OCI-M2 (cell line): ENCODE data around the gene NTMT1.
A peak's percentile ranks its signal among the peaks of the same experiment; 100 is the strongest.
"Not testable (repeated sequence)": the region's sequence is repeated elsewhere in the genome, so short reads cannot be mapped to it uniquely, and the experiment has no call there.

ENCODE experiments used
- DNase-seq: peaks from one replicate; lab custom pipeline; 2025; ENCODE audit not compliant: unreplicated experiment; lab: John Stamatoyannopoulos, UW

The NTMT1 gene

GRCh38 chr9:129635099-129636065 is 9.4 kb downstream of the NTMT1 start:
- DNase-seq: no peak

- not testable (repeated sequence) for DNase-seq
These were observed 10.4 kb downstream of the NTMT1 start for GRCh38 chr9:129636343-129636742.

GRCh38 chr9:129637102-129637501 is 11.1 kb downstream of the NTMT1 start:
- DNase-seq: no peak

GRCh38 chr9:129637673-129638439 is 11.9 kb downstream of the NTMT1 start:
- no peak for DNase-seq

GRCh38 chr9:129639034-129639630 is 13.2 kb downstream of the NTMT1 start:
- no peak for DNase-seq

- no peak for DNase-seq
These were observed 13.8 kb downstream of the NTMT1 start for GRCh38 chr9:129639756-129640085.

- DNase-seq: no peak
These were observed 14.3 kb downstream of the NTMT1 start for GRCh38 chr9:129640086-129640870.

GRCh38 chr9:129640871-129641749 is 15.1 kb downstream of the NTMT1 start:
- DNase-seq: no peak

GRCh38 chr9:129641750-129642585 is 16.0 kb downstream of the NTMT1 start, which contains the start of gene ASB6:
Gene ASB6, minus strand, starts transcription at chr9:129642151. Its CDS starts 152 bp downstream, at chr9:129641999.
- peak; percentile 43 for DNase-seq

GRCh38 chr9:129643706-129644105 is 17.7 kb downstream of the NTMT1 start:
- DNase-seq: no peak

GRCh38 chr9:129644365-129644764 is 18.4 kb downstream of the NTMT1 start:
- DNase-seq: no peak

- DNase-seq: no peak
These were observed 18.9 kb downstream of the NTMT1 start for GRCh38 chr9:129644902-129645301.

- no peak for DNase-seq
These were observed 20.3 kb downstream of the NTMT1 start for GRCh38 chr9:129646252-129646651.

- DNase-seq: no peak
These were observed 20.7 kb downstream of the NTMT1 start for GRCh38 chr9:129646654-129647053.

- DNase-seq: no peak
These were observed 21.7 kb downstream of the NTMT1 start for GRCh38 chr9:129647635-129648034.

- DNase-seq: no peak
These were observed 22.3 kb downstream of the NTMT1 start for GRCh38 chr9:129648092-129648763.

- no peak for DNase-seq
These were observed 22.8 kb downstream of the NTMT1 start for GRCh38 chr9:129648764-129649115.
